Stimulated activated CD8-positive, alpha-beta memory T cell treated with anti-CD3 and anti-CD28 coated beads, Interleukin-15, amount 100 ng/mL, for 1 hour (primary cell): ENCODE measurements around the gene TRIM49D1.
"Not testable (repeated sequence)": the region's sequence is repeated elsewhere in the genome, so short reads cannot be mapped to it uniquely, and the experiment has no call there.

ENCODE experiments used
- DNase-seq: peaks from one replicate; pipeline ENCODE4 v3.0.0-alpha.2; 2020; ENCODE audit warnings: low read depth

The TRIM49D1 gene, protein sequence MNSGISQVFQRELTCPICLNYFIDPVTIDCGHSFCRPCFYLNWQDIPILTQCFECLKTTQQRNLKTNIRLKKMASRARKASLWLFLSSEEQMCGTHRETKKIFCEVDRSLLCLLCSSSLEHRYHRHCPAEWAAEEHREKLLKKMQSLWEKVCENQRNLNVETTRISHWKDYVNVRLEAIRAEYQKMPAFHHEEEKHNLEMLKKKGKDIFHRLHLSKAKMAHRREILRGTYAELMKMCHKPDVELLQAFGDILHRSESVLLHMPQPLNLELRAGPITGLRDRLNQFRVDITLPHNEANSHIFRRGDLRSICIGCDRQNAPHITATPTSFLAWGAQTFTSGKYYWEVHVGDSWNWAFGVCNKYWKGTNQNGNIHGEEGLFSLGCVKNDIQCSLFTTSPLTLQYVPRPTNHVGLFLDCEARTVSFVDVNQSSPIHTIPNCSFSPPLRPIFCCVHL

DNA sequence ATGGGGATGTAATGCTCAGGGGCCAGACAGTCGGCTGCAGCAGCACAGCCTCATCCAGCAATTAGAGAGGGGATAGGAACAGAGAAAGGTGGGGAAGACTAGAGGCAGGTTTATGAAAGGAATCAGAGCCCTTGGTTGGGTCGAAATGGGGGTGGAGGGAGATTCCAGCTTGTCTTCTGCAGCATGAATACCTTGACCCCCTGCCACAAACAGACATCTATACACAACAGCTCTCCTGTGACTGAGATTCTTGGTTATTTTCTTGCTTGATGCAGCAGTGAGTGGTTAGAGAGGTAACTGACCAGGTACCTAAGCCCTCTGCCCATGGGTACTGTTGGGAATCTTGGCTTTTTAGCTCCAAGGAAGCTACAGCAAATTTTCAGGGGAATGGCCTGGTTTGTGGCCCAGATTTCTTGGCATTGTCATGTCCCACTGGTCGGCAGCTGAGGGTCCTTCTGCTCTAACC is at the start of gene TRIM49D1:
Gene TRIM49D1 (minus strand): TSS at position 51 of the 466 bp plus-strand sequence. CDS start 4,535 bp downstream, outside the sequence.
- no peak for DNase-seq

DNA sequence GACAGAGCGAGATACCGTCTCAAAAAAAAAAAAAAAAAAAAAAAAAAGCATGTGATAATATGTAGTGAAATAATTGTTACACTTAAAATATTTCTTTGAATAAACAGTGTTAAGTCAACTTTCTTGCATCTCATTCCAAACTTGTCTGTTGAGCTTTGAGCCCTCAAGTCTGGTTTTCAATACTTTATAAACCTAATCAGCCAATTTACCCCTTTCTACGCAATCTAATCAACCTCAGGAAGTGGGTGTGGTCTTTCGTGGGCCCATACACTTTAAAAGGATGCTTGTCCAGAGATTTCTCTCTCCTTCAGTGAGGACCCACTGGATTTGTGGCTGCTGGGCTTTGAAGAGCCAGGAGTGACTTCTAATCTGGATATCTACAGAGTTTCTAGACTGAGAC is 43.7 kb upstream of the TRIM49D1 start, which contains the start of gene TRIM64:
Gene TRIM64 (plus strand): TSS at position 301 of the 400 bp plus-strand sequence. CDS start 2,467 bp downstream, outside the sequence.
- DNase-seq: not testable (repeated sequence)

DNA sequence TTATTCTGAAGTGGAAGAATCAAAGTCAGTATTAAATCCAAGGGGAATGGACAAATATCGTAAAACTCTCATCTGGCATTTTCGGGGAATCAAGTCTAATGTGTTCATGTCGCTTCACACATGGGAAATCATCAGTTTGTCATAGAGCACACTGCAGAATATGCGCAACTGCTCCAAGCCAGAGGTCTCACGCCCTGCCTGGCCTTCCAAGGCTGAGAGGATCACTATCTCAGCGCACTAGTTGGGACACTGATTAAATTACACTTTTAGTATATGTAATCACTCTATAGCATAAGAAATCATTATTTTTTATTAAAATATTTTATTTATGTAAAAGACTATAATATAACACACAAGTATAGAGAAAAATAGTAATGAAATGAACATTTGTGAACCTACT is 38.8 kb upstream of the TRIM49D1 start:
- not testable (repeated sequence) for DNase-seq

DNA sequence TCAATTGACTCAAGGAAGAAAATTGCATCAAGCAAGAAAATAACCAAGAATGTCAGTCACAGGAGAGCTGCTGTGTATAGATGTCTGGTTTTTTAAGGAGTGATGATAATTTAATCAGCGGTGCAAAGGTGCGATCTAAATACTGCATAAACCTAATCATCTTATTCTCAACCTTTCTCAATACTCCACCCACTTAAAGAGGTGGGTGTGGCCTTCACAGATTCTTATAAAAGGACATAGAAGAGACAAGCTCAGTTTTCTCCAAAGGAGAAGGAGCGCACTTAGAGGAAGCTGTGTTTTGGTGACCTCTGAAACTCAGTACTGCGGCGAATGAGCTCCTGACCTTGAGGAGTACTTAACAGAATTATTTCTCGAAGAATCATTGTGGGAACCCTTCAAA is 1.7 kb upstream of the TRIM49D1 start, which contains the start of gene TRIM49D2:
Gene TRIM49D2 (plus strand): TSS at position 301 of the 400 bp plus-strand sequence. CDS start 2,698 bp downstream, outside the sequence.
- not testable (repeated sequence) for DNase-seq

DNA sequence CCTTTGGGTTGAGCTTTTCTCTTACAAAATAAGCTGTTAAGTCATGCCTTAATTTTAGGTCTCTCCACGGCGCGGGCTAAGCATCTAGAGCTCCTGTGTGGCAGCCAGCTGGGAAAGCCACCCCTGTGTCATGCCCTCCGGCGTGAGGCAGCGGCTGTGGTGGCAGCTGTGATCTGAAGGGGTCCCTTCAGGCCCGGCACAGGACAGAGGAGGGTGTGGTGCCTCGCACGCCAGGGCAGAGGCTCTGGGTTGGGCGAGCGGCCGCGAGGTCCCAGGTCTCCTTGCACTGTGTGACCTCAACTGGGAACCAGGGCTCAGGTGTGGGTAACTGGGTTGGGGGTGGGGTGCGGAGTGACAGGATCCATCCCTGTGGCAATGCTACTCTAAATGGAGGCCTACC is 21.2 kb downstream of the TRIM49D1 start:
- not testable (repeated sequence) for DNase-seq

DNA sequence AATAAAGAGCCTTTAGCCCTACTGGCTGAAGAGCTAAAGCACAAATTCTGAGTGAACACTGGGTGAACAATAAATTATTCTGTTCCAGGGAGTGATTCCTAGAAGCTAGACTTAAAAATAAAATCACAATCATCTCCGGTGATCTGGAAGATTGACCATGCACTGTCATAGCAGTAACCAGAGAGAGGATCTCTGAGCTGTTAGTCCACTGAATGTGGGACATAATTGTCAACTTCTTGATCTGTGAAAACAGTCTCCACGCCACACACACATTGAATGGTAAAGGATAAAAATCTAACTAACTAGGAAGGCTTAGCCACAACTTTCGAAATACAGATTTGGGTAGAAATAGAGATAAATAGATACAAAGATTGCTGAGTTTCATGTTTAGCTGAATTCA is 28.8 kb downstream of the TRIM49D1 start:
- DNase-seq: not testable (repeated sequence)

DNA sequence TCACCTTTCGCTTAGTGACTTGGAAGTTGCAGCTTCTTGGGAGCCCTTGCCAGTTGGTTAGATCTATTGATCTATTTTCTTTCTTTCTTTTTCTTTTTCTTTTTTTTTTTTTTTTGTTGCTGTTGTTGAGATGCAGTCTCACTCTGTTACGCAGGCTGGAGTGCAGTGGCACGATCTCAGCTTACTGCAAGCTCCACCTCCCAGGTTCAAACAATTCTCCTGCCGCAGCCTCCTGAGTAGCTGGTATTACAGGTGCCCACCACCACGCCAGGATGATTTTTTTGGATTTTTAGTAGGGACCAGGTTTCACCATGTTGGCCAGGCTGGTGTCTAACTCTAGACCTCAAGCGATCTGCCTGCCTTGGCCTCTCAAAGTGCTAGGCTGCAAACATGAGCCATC is 44.5 kb downstream of the TRIM49D1 start:
- DNase-seq: not testable (repeated sequence)

DNA sequence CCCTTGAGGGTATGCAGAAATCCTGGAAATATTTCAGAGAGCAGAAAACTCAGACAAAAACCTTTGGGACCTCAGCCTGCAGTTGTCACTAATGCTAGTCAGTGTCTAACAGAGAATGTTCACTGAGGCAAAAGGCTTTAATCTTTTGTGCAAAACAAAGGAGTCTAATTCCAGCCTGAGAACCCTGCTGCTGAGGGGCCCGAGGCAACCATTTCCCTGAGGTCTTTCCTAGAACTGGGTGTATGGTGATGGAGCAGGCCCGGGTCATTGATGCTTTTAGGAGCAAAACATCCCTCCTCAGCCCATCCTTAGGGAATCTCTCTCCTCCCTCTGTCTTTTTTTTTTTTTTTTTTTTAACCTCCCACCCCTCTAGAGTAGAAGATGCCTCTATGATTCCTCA is 49.5 kb downstream of the TRIM49D1 start:
- DNase-seq: not testable (repeated sequence)

DNA sequence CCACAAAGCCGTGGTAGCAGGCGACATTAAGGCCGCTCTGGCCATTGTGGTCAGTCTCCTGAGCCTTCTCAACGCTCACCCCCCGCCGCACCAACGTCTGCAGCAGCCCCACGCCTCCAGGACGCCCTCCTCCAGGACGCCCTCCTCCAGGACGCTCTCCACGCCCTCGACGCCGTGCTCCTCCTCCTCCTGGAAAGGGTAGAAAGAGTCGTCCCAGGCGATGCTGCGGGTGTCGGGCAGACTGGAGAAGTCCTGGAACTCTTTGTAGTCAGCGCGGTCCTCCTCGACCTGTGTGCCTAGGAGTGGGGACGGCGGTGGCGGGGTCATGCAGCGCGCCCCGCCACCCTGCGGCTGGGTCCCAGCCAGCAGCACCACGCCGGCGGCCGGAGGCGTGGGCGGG is 56.8 kb downstream of the TRIM49D1 start:
- not testable (repeated sequence) for DNase-seq

DNA sequence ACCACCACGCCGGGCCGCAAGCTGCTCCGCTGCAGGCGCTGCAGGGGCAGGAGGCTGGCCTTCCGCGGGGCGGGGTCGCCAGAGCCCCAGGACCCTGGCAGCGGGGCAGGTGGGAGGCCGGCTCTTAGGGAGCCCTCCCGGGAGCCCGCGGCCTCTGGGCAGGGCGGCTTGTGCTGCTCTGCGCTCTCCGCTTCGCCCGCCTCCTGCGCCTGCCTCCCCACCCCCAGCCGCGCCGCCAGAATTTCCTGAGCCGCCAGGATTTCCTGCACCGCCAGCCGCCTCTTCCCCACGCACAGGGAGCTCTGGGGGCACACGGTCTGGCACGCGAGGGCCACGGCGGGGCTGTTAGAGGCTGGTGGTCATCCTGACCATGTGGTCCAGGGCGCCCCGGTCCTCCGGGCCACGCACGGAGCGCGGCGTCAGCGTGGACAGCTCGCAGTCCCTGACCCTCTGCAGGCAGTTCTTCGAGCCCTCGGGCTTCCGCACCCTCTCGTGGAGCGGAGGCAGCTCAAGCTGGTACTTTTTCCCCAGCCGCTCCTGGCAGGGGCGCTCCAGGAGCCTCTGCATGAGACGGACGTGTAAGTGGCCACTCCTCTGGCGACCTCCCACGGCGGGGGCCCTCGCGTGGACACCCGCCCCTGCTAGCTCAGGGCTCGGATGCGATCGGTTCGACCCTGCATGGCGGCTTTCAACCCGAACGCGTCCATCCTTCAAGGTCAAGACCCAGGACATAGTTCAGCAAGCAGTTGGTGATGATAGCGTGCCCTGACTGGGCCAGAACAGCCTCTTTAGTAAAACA is 57.9 kb downstream of the TRIM49D1 start:
- not testable (repeated sequence) for DNase-seq
